ENCODE data around the gene NQO2.

The NQO2 gene

DNA sequence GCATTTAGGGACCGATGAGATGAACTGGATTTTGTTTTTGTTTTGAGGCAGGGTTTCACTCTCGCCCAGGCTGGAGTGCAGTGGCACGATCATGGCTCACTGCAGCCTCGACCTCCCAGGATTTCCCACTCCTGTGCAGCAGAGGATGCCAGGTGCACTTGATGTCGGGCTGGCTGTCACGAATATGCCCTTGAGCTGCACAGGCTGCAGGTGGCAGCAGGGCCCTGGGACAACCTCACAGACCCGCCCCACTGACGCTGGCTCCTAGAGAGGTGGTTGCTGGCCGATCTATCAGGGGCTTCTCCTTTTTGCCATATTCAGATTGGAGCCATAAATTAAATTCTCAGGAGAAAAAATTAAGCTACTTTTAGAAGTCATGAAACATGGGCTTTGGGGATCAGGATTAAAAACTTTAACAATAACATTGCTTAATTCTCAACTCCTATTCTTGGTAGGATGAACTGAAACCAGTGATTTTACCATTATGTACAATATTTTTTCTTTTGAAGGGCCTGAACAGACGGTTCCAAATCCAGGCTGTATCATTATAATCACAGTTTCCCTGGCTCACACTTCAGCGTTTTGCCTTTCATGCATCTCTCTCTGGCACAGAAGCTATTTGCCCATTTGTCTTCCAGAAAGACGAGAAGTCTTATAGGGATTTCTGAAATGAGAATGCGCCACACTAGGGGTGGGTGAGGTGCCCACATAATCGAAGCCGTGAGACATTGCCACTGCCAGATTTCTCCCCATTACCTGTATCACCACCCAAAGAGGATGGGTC is 32.4 kb downstream of the NQO2 start:
- Histone ChIP-seq H3K9me3 (ENCODE audit: control insufficient read depth, insufficient read depth, low read depth, low read length) (no peaks in the 10 kb centered on the region), H3K4me3 (ENCODE audit: low read depth, low read length) (no peak overlapping the region), H3K36me3 (ENCODE audit: control insufficient read depth in 2 of 2, insufficient read depth in 1 of 2, low read length in 2 of 2) (no peaks in the 10 kb centered on the region), H3K27ac (ENCODE audit: extremely low read depth, low read depth, low read length) (no peak overlapping the region), H3K4me1 (ENCODE audit: control insufficient read depth, insufficient read depth, low read length) (no peaks in the 10 kb centered on the region; the same call in 1 of the 2 replicates)
- POLR2A ChIA-PET, result no interaction called here
- CTCF ChIA-PET, result interaction anchor here (0.6 kb wide), 1 partner anchor 9 kb away, joined by 4 read pairs; no protein-coding TSS in a partner anchor
- TF ChIP-seq ZNF223 (tag by site-specific recombination; IDR thresholded peaks at IDR 0.05) (no peak), ZBTB21 (tag by site-specific recombination; IDR thresholded peaks at IDR 0.05) (no peak), ZNF513 (tag by site-specific recombination; IDR thresholded peaks at IDR 0.05) (no peak), ZNF558 (tag by site-specific recombination; IDR thresholded peaks at IDR 0.05) (no peak), ZNF473 (tag by site-specific recombination; IDR thresholded peaks at IDR 0.05) (no peak)

- H3K4me3 ChIP-seq (ENCODE audit: low read depth, low read length), result no peak overlapping the region
- H3K9me3 ChIP-seq (ENCODE audit: control insufficient read depth, insufficient read depth, low read depth, low read length), result no peaks in the 10 kb centered on the region
- TF ChIP-seq, protein P1, sequence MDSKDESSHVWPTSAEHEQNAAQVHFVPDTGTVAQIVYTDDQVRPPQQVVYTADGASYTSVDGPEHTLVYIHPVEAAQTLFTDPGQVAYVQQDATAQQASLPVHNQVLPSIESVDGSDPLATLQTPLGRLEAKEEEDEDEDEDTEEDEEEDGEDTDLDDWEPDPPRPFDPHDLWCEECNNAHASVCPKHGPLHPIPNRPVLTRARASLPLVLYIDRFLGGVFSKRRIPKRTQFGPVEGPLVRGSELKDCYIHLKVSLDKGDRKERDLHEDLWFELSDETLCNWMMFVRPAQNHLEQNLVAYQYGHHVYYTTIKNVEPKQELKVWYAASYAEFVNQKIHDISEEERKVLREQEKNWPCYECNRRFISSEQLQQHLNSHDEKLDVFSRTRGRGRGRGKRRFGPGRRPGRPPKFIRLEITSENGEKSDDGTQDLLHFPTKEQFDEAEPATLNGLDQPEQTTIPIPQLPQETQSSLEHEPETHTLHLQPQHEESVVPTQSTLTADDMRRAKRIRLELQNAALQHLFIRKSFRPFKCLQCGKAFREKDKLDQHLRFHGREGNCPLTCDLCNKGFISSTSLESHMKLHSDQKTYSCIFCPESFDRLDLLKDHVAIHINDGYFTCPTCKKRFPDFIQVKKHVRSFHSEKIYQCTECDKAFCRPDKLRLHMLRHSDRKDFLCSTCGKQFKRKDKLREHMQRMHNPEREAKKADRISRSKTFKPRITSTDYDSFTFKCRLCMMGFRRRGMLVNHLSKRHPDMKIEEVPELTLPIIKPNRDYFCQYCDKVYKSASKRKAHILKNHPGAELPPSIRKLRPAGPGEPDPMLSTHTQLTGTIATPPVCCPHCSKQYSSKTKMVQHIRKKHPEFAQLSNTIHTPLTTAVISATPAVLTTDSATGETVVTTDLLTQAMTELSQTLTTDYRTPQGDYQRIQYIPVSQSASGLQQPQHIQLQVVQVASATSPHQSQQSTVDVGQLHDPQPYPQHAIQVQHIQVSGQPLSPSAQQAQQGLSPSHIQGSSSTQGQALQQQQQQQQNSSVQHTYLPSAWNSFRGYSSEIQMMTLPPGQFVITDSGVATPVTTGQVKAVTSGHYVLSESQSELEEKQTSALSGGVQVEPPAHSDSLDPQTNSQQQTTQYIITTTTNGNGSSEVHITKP (tag by site-specific recombination; IDR thresholded peaks at IDR 0.05), result no peak
- TF ChIP-seq ZNF174 (tag by site-specific recombination; IDR thresholded peaks at IDR 0.05), result no peak
- TF ChIP-seq, protein P2, sequence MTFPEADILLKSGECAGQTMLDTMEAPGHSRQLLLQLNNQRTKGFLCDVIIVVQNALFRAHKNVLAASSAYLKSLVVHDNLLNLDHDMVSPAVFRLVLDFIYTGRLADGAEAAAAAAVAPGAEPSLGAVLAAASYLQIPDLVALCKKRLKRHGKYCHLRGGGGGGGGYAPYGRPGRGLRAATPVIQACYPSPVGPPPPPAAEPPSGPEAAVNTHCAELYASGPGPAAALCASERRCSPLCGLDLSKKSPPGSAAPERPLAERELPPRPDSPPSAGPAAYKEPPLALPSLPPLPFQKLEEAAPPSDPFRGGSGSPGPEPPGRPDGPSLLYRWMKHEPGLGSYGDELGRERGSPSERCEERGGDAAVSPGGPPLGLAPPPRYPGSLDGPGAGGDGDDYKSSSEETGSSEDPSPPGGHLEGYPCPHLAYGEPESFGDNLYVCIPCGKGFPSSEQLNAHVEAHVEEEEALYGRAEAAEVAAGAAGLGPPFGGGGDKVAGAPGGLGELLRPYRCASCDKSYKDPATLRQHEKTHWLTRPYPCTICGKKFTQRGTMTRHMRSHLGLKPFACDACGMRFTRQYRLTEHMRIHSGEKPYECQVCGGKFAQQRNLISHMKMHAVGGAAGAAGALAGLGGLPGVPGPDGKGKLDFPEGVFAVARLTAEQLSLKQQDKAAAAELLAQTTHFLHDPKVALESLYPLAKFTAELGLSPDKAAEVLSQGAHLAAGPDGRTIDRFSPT (tag by site-specific recombination; IDR thresholded peaks at IDR 0.05), result no peak
- no peak for TF ChIP-seq ZNF112 (tag by site-specific recombination; IDR thresholded peaks at IDR 0.05)
- TF ChIP-seq GLI2 (tag by site-specific recombination; IDR thresholded peaks at IDR 0.05; ENCODE audit: borderline replicate concordance, low read depth), result no peak
- TF ChIP-seq SCRT2 (tag by site-specific recombination; IDR thresholded peaks at IDR 0.05), result no peak
- no peak for TF ChIP-seq ZNF521 (tag by site-specific recombination; IDR thresholded peaks at IDR 0.05)
- TF ChIP-seq ZNF18 (tag by site-specific recombination; IDR thresholded peaks at IDR 0.05), result no peak
- TF ChIP-seq, protein P3, sequence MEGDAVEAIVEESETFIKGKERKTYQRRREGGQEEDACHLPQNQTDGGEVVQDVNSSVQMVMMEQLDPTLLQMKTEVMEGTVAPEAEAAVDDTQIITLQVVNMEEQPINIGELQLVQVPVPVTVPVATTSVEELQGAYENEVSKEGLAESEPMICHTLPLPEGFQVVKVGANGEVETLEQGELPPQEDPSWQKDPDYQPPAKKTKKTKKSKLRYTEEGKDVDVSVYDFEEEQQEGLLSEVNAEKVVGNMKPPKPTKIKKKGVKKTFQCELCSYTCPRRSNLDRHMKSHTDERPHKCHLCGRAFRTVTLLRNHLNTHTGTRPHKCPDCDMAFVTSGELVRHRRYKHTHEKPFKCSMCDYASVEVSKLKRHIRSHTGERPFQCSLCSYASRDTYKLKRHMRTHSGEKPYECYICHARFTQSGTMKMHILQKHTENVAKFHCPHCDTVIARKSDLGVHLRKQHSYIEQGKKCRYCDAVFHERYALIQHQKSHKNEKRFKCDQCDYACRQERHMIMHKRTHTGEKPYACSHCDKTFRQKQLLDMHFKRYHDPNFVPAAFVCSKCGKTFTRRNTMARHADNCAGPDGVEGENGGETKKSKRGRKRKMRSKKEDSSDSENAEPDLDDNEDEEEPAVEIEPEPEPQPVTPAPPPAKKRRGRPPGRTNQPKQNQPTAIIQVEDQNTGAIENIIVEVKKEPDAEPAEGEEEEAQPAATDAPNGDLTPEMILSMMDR (tag by site-specific recombination; IDR thresholded peaks at IDR 0.05), result no peak
- TF ChIP-seq ZNF843 (tag by site-specific recombination; IDR thresholded peaks at IDR 0.05), result no peak
- TF ChIP-seq ZNF610 (tag by site-specific recombination; IDR thresholded peaks at IDR 0.05; ENCODE audit: borderline replicate concordance), result no peak
- TF ChIP-seq ZNF585B (tag by site-specific recombination; IDR thresholded peaks at IDR 0.05), result no peak
- no peak for TF ChIP-seq ZBTB26 (tag by site-specific recombination; optimal IDR thresholded peaks at IDR 0.05)
- TF ChIP-seq ZNF747 (tag by site-specific recombination; IDR thresholded peaks at IDR 0.05), result no peak
- no peaks in the 10 kb centered on the region; the same call in 1 of the 2 replicates for H3K4me1 ChIP-seq (ENCODE audit: control insufficient read depth, insufficient read depth, low read length)
- POLR2A ChIA-PET, result no interaction called here
- H3K27ac ChIP-seq (ENCODE audit: extremely low read depth, low read depth, low read length), result no peak overlapping the region
- CTCF ChIA-PET, result interaction anchor here (0.6 kb wide), 1 partner anchor 94 kb away, joined by 3 read pairs; no protein-coding TSS in a partner anchor
- no peaks in the 10 kb centered on the region for H3K36me3 ChIP-seq (ENCODE audit: control insufficient read depth in 2 of 2, insufficient read depth in 1 of 2, low read length in 2 of 2)
These were observed 33.3 kb downstream of the NQO2 start for GRCh38 chr6:3032986-3033385.
